K562 (cell line): ENCODE results near the gene MYO7A. TPM values are rescaled to one million over a fixed set of nuclear protein-coding genes. Genes with fewer than 3 reads are reported as not detected.

Experiments used
- ATAC-seq: fragments of 200-7000 bp; cut with Tn5 transposase; 3 replicates; pipeline ENCODE4 v1.9.1; 2020; ENCODE audit warnings: moderate library complexity
- BruUV-seq: library from RNA; stranded (reverse); fragments of 400-500 nt; replicated peaks from 2 replicates; lab custom pipeline; 2021; lab: Mats Ljungman, UMichigan
- CTCF ChIA-PET: fragments of 300-600 bp; formaldehyde crosslinking; extraction: SDS; loops from one replicate; lab custom pipeline; 2021; ENCODE audit warnings: low intra/inter-chr PET ratio; lab: Yijun Ruan, JAX
- POLR2A ChIA-PET: fragments of 300-600, 350-650 bp; sonication (Branson Sonifier 250); formaldehyde crosslinking; extraction: SDS; loops from one replicate; lab custom pipeline; 2021; ENCODE audit warnings: antibody characterized with exemption, inconsistent platforms; lab: Yijun Ruan, JAX
- DNase-seq, 4 experiments: peaks; one replicate each; pipeline versions ENCODE4 v3.0.0 to v3.0.0-alpha.2; 2011 to 2018; ENCODE audit warnings: low spot score in 3 of 4, mixed read lengths in 3 of 4; ENCODE audit errors: extremely low read depth in 1 of 4
- FAIRE-seq: peaks from 2 replicates; lab custom pipeline; 2011; peaks lifted over from hg19 to GRCh38; lab: Jason Lieb, UNC
- H2AFZ ChIP-seq: 2 replicates; pipeline ENCODE4 v1.6.0; 2011; ENCODE audit warnings: low read depth, low read length, control low read depth, inconsistent platforms
- H3K27ac ChIP-seq: fragments of 200-600 bp; 3 replicates; pipeline ENCODE4 v1.8.0; 2011; ENCODE audit warnings: low read depth, mild to moderate bottlenecking, control low read depth, inconsistent platforms, low read length, moderate library complexity, mixed read lengths; ENCODE audit errors: extremely low read depth
- H3K27me3 ChIP-seq, 2 experiments: fragments of 300-600 bp in 1 of 2; 2 replicates in 1 of 2; 3 replicates in 1 of 2; pipeline versions ENCODE4 v1.6.0 to v1.8.0; 2011; ENCODE audit warnings: inconsistent platforms in 2 of 2, low read length in 2 of 2, mild to moderate bottlenecking in 1 of 2, mixed read lengths in 1 of 2, moderate library complexity in 1 of 2; ENCODE audit not compliant: control insufficient read depth in 2 of 2, insufficient read depth in 2 of 2
- H3K36me3 ChIP-seq: fragments of 300-600 bp; 3 replicates; pipeline ENCODE4 v1.8.0; 2011; ENCODE audit warnings: mild to moderate bottlenecking, low read length, inconsistent platforms; ENCODE audit not compliant: control insufficient read depth, insufficient read depth
- H3K4me1 ChIP-seq, 2 experiments: fragments of 200-600 bp in 1 of 2; replicated peaks in 1 of 2; 2 replicates in 1 of 2; 3 replicates in 1 of 2; pipeline versions ENCODE4 v1.5.1 to v1.8.0; 2011; ENCODE audit warnings: inconsistent platforms in 2 of 2, low read length in 2 of 2, mild to moderate bottlenecking in 1 of 2, mixed read lengths in 1 of 2, moderate library complexity in 1 of 2; ENCODE audit not compliant: control insufficient read depth in 2 of 2, insufficient read depth in 2 of 2
- H3K4me2 ChIP-seq: 2 replicates; pipeline ENCODE4 v1.6.1; 2011; ENCODE audit warnings: low read length, control low read depth, inconsistent platforms, mixed read lengths; ENCODE audit not compliant: insufficient read depth
- H3K4me3 ChIP-seq: fragments of 200-600 bp; sonication (generic), shearing (Covaris generic); 2 replicates; pipeline ENCODE4 v1.5.1; 2016; ENCODE audit warnings: control low read depth, inconsistent platforms
- H3K79me2 ChIP-seq: fragments of 200-600 bp; 3 replicates; pipeline ENCODE4 v1.8.0; 2011; ENCODE audit warnings: low read length, inconsistent platforms; ENCODE audit not compliant: control insufficient read depth, insufficient read depth
- H3K9ac ChIP-seq, 2 experiments: 2 replicates each; pipeline versions ENCODE4 v1.6.0 to v1.6.1; 2011; ENCODE audit warnings: low read depth in 2 of 2, low read length in 2 of 2, control low read depth in 1 of 2, inconsistent platforms in 1 of 2, mild to moderate bottlenecking in 1 of 2, mixed read lengths in 1 of 2; ENCODE audit not compliant: insufficient read depth in 1 of 2
- H3K9me1 ChIP-seq: one replicate; pipeline ENCODE4 v1.6.0; 2011; ENCODE audit warnings: inconsistent platforms, mild to moderate bottlenecking, low read length, moderate library complexity; ENCODE audit not compliant: control insufficient read depth, insufficient read depth
- H3K9me3 ChIP-seq: replicated peaks from 2 replicates; pipeline ENCODE4 v1.5.1; 2011; ENCODE audit warnings: low read depth, low read length, inconsistent platforms; ENCODE audit not compliant: control insufficient read depth, insufficient read depth
- H4K20me1 ChIP-seq: replicated peaks from 2 replicates; pipeline ENCODE4 v1.6.1; 2011; ENCODE audit warnings: low read length, inconsistent platforms, mixed read lengths; ENCODE audit not compliant: control insufficient read depth, insufficient read depth
- MYNN ChIP-seq, 2 experiments: sonication (generic); formaldehyde crosslinking in 1 of 2; IDR thresholded peaks; 2 replicates each; pipeline versions ENCODE4 v1.5.0 to v1.6.1; 2016 to 2020; ENCODE audit warnings: antibody characterized with exemption in 1 of 2, missing genetic modification reagents in 1 of 2
- NONO ChIP-seq, 2 experiments: fragments of 200-400 bp in 1 of 2; fragments of 450-650 bp in 1 of 2; formaldehyde crosslinking in 1 of 2; IDR thresholded peaks; 2 replicates each; pipeline ENCODE4 v1.6.1; 2017; ENCODE audit warnings: low read depth in 2 of 2, mild to moderate bottlenecking in 2 of 2, moderate library complexity in 2 of 2, low read length in 1 of 2
- RAD21 ChIP-seq, 2 experiments: fragments of 250-450 bp in 1 of 2; fragments of 450-650 bp in 1 of 2; sonication (Bioruptor Pico) in 1 of 2; formaldehyde crosslinking in 1 of 2; IDR thresholded peaks in 1 of 2; conservative IDR thresholded peaks in 1 of 2; 2 replicates each; pipeline versions ENCODE4 v1.4.0 to v1.8.0; 2020 to 2022; ENCODE audit warnings: mild to moderate bottlenecking in 2 of 2, moderate library complexity in 1 of 2
- SMARCB1 ChIP-seq: IDR thresholded peaks from 2 replicates; pipeline ENCODE4 v1.6.1; 2011; ENCODE audit warnings: improper control_type of control experiment, low read depth; ENCODE audit not compliant: insufficient read length
- WGBS: fragments of 100-300 bp; shearing (Covaris generic); methylation state at CpG from one replicate; pipeline ENCODE4 v1.1.6; 2016; ENCODE audit warnings: low coverage, mixed read lengths; ENCODE audit not compliant: insufficient coverage; ENCODE audit errors: missing lambda C conversion rate; 5-methylcytosine and 5-hydroxymethylcytosine counted together
- in situ Hi-C: fragments of 300-500 bp; cut with MboI; formaldehyde crosslinking; loops from 4 replicates; pipeline ENCODE4 v1.15.0; 2018; ENCODE audit warnings: inconsistent platforms, mixed read lengths
- intact Hi-C: fragments of 100-400 bp; cut with micrococcal nuclease; formaldehyde crosslinking; loops from 2 replicates; pipeline ENCODE4 v1.14.2; 2022
- polyA plus RNA-seq, 8 experiments: library from polyadenylated mRNA; depleted of rRNA in 4 of 8; stranded (reverse) in 5 of 8; unstranded in 3 of 8; fragments of >200 nt; fragmentation: Nextera tagmentation in 2 of 8; fragmentation: Illumina TruSeq in 1 of 8; extraction: Ambion mirVana in 2 of 8; extraction: Trizol in 1 of 8; gene quantifications; 2 replicates each; pipeline versions ENCODE4 v1.2.1 to v1.2.3, GENCODE V29; 2011 to 2014; ENCODE audit warnings: inconsistent platforms in 1 of 8, missing spikeins in 1 of 8
- total RNA-seq, 7 experiments: library from RNA; depleted of rRNA in 6 of 7; stranded (reverse); fragments of >200 nt in 6 of 7; fragmentation: Illumina TruSeq in 2 of 7; extraction: Trizol in 2 of 7; gene quantifications; 2 replicates each; pipeline versions ENCODE4 v1.2.1 to v1.2.3, GENCODE V29; 2011 to 2021; ENCODE audit warnings: low replicate concordance in 1 of 7

MYO7A gene
- total and polyA plus RNA-seq, 9 of the 15 experiments (the other 6 are each of a cell fraction or from before 2014, with no cell fraction given) = 0.01 to 0.11 (median 0.07) TPM; not detected in 1

- no TSS peak for BruUV-seq
- WGBS = 13% methylated on average over 2 of the region's 2 CpGs
- no peak for DNase-seq
- no peak for ATAC-seq
- no peaks in the 10 kb centered on the region for H3K79me2 ChIP-seq
- ChIA-PET POLR2A (no interaction called here), CTCF (no interaction called here)
- no peak overlapping the region for H3K4me2 ChIP-seq
- no peak for FAIRE-seq
- no peak overlapping the region for H3K9ac ChIP-seq
- H3K36me3 ChIP-seq = no peaks in the 10 kb centered on the region
- H3K27me3 ChIP-seq = peaks cover 0 to 16% of the 10 kb centered on the region in 2 experiments; a peak in 2 of 5 replicates
- TF ChIP-seq NONO (IDR thresholded peaks at IDR 0.05; ENCODE audit: low read depth in 2 of 2, low read length in 1 of 2) = no peak
- no peak for TF ChIP-seq RAD21 (CRISPR knock-in tag; conservative IDR thresholded peaks at IDR 0.05 in 1 of 2, IDR thresholded peaks at IDR 0.05 in 1 of 2)
- no peak for TF ChIP-seq MYNN (IDR thresholded peaks at IDR 0.05)
- TF ChIP-seq MYNN (CRISPR knock-in tag; IDR thresholded peaks at IDR 0.05) = no peak
- no peak for TF ChIP-seq SMARCB1
- intact Hi-C loops (no loop called here), in situ Hi-C loops (no loop called here)
- H2AFZ ChIP-seq = no peak overlapping the region
- no peak overlapping the region for H3K4me3 ChIP-seq
- H3K27ac ChIP-seq = no peak overlapping the region
- H3K4me1 ChIP-seq = peaks cover 0 to 9% of the 10 kb centered on the region in 2 experiments; a peak in 2 of 5 replicates
- no peaks in the 10 kb centered on the region for H4K20me1 ChIP-seq
- no peaks in the 10 kb centered on the region for H3K9me3 ChIP-seq
- H3K9me1 ChIP-seq = no peaks in the 10 kb centered on the region
These were observed 47.3 kb upstream of the MYO7A start for GRCh38 chr11:77080643-77081210.
